Subcutaneous abdominal adipose tissue (tissue), 5 donors: ENCODE measurements around the gene QPRT.
A peak's percentile ranks its signal among the peaks of the same experiment; 100 is the strongest.
"Not testable (repeated sequence)": the region's sequence is repeated elsewhere in the genome, so short reads cannot be mapped to it uniquely, and the experiment has no call there.

ENCODE experiments used
- H3K27ac ChIP-seq: one replicate; pipeline ENCODE4 v1.7.0; 2013; ENCODE audit warnings: low read depth, mild to moderate bottlenecking, inconsistent platforms, low read length, moderate library complexity
- H3K27me3 ChIP-seq, 5 donors: one replicate each; pipeline ENCODE4 v1.7.0; 2013; ENCODE audit warnings: low read length in 5 of 5, inconsistent platforms in 1 of 5; ENCODE audit not compliant: control insufficient read depth in 5 of 5, insufficient read depth in 4 of 5
- H3K36me3 ChIP-seq, 5 donors: one replicate each; pipeline ENCODE4 v1.7.0; 2013; ENCODE audit warnings: low read length in 5 of 5; ENCODE audit not compliant: control insufficient read depth in 5 of 5, insufficient read depth in 5 of 5
- H3K4me1 ChIP-seq, 5 donors: one replicate each; pipeline ENCODE4 v1.7.0; 2013; ENCODE audit warnings: low read length in 5 of 5, mild to moderate bottlenecking in 3 of 5, moderate library complexity in 1 of 5; ENCODE audit not compliant: control insufficient read depth in 5 of 5, insufficient read depth in 5 of 5
- H3K4me3 ChIP-seq, 5 donors: one replicate each; pipeline ENCODE4 v1.7.0; 2013; ENCODE audit warnings: low read length in 5 of 5, low read depth in 1 of 5
- H3K9ac ChIP-seq, 5 donors: one replicate each; pipeline ENCODE4 v1.7.0; 2013; ENCODE audit warnings: low read length in 5 of 5, mild to moderate bottlenecking in 4 of 5, moderate library complexity in 3 of 5
- H3K9me3 ChIP-seq, 5 donors: one replicate each; pipeline ENCODE4 v1.7.0; 2013; ENCODE audit warnings: low read length in 5 of 5; ENCODE audit not compliant: control insufficient read depth in 5 of 5
- donor health status: healthy.
- donor health status: healthy.
- donor health status: healthy.
- donor health status: healthy.
- donor health status: healthy.

Gene QPRT

DNA sequence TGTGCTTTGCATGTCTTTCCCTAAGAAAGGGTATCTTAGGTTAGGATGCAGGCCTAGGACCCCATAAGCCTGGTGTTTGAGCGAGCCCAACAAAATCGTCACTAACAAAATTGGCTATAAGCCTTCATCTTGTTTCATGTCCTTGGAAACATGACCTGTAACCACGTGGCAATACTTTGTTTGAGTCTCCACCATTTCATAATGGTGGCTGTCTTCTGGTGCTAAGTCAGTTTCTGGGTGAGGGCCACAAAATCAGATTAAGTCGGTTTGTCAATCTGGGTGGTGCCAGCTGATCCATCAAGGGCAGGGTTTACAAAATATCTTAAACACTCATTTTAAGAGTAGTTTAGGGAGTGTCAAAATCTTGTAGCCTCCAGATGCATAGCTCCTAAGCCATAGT lies 33.8 kb downstream of the QPRT start:
- no peak overlapping the region for H3K4me3 ChIP-seq
- H3K4me1 ChIP-seq = peaks cover 1 to 6% (median 3%) of the 10 kb centered on the region in 5 donors
- no peaks in the 10 kb centered on the region for H3K9me3 ChIP-seq
- H3K27ac ChIP-seq = no peak overlapping the region
- H3K27me3 ChIP-seq = peaks cover 0 to 3% (median 0%) of the 10 kb centered on the region in 5 donors
- no peaks in the 10 kb centered on the region for H3K36me3 ChIP-seq
- no peak overlapping the region for H3K9ac ChIP-seq

DNA sequence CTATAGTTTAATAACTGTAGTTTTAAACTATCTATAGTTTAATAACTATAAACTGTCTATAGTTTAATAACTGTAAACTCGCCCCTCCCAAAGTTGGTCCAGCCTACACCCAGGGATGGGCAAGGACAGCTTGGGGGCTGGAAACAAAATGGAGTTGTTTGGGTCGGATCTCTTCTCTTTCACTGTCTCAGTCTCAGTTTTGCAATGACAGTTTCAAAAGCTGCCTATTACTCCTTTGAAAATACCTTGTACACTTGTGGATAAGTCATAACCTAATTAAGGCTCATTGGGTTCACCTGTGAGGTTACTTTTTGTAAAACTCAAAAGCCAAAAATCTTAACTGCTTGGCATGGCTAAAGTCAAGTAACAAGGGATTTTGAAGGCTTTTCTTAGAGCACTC lies 35.4 kb downstream of the QPRT start:
- H3K36me3 ChIP-seq = no peaks in the 10 kb centered on the region
- no peaks in the 10 kb centered on the region for H3K9me3 ChIP-seq

GRCh38 chr16:29714972-29715371 lies 36.0 kb downstream of the QPRT start:
- H3K4me3 ChIP-seq = no peak overlapping the region
- H3K9me3 ChIP-seq = no peaks in the 10 kb centered on the region

More for the DNA sequence above, 35.4 kb downstream of the QPRT start:
- H3K4me1 ChIP-seq = peaks cover 1 to 6% (median 3%) of the 10 kb centered on the region in 5 donors
- no peaks in the 10 kb centered on the region for H3K27me3 ChIP-seq
- H3K4me3 ChIP-seq = no peak overlapping the region
- no peak overlapping the region for H3K9ac ChIP-seq
- no peak overlapping the region for H3K27ac ChIP-seq

DNA sequence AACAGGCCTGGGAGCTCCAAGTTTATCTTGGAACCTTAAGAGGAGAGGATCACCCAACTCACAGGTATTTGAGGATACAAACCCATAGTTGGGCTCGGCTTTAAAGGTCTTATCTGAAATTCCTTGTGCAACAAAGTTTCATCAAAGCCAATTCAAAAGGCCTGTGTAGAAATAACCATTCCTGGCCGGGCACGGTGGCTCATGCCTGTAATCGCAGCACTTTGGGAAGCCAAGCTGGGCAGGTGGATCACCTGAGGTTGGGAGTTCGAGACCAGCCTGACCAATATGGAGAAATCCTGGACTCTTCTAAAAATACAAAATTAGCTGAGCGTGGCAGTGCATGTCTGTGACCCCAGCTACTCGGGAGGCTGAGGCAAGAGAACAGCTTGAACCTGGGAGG lies 38.1 kb downstream of the QPRT start:
- Histone ChIP-seq H3K27me3 (no peaks in the 10 kb centered on the region), H3K27ac (no peak overlapping the region), H3K36me3 (no peaks in the 10 kb centered on the region), H3K9ac (no peak overlapping the region), H3K9me3 (no peaks in the 10 kb centered on the region), H3K4me1 (peaks cover 0 to 5% (median 0%) of the 10 kb centered on the region in 5 donors), H3K4me3 (no peak overlapping the region)

More at GRCh38 chr16:29714972-29715371, 36.0 kb downstream of the QPRT start:
- Histone ChIP-seq H3K4me1 (peaks cover under 1 to 6% (median 3%) of the 10 kb centered on the region in 5 donors), H3K27me3 (no peaks in the 10 kb centered on the region), H3K36me3 (no peaks in the 10 kb centered on the region), H3K9ac (no peak overlapping the region), H3K27ac (no peak overlapping the region)

- Histone ChIP-seq H3K4me3 (no peak overlapping the region), H3K27ac (no peak overlapping the region), H3K9ac (no peak overlapping the region), H3K4me1 (no peaks in the 10 kb centered on the region), H3K36me3 (no peaks in the 10 kb centered on the region), H3K9me3 (no peaks in the 10 kb centered on the region), H3K27me3 (no peaks in the 10 kb centered on the region)
These were observed 40.1 kb downstream of the QPRT start for GRCh38 chr16:29719063-29719462.

DNA sequence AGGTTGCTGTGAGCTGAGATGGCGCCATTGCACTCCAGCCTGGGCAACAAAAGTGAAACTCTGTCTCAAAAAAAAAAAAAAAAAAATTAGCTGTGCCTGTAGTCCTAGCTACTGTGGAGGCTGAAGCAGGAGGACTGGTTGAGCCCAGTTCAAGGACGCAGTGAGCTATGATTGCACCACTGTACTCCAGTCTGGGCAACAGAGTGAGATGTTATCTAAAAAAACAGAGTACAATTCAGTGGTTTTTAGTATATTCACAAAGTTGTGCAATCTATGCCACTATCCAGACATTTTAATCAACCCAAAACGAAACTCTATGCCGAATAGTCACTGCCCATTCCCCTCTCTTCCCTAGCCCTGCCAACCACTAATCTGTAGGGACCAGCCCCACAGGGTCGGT lies 41.7 kb downstream of the QPRT start:
- H3K4me1 ChIP-seq = no peaks in the 10 kb centered on the region
- H3K36me3 ChIP-seq = no peaks in the 10 kb centered on the region
- no peak overlapping the region for H3K4me3 ChIP-seq
- H3K27ac ChIP-seq = no peak overlapping the region
- H3K9me3 ChIP-seq = no peaks in the 10 kb centered on the region
- H3K27me3 ChIP-seq = no peaks in the 10 kb centered on the region
- no peak overlapping the region for H3K9ac ChIP-seq

DNA sequence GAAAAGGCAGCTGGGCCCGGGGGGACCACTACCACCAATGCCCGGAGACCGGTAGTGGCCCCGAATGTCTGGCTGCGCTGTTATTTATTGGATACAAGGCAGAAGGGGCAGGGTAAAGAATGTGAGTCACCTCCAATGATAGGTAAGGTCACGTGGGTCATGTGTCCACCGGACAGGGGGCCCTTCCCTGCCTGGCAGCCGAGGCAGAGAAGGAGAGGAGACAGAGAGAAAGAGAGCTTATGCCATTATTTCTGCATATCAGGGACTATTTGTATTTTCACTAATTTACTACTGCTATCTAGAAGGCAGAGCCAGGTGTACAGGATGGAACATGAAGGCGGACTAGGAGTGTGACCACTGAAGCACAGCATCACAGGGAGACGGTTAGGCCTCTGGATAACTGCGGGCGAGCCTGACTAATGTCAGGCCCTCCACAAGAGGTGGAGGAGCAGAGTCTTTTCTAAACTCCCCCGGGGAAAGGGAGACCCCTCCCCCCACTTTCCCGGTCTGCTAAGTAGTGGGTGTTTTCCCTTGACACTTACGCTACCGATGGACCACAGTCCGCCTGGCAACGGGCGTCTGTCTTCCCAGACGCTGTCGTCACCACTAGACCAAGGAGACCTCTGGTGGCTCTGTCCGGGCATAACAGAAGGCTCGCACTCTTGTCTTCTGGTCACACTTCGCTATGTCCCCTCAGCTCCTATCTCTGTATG lies 42.3 kb downstream of the QPRT start:
- not testable (repeated sequence) for H3K9ac ChIP-seq, H3K4me3 ChIP-seq, H3K27me3 ChIP-seq, H3K4me1 ChIP-seq, H3K27ac ChIP-seq, H3K9me3 ChIP-seq, H3K36me3 ChIP-seq

GRCh38 chr16:29726845-29727377 lies 47.9 kb downstream of the QPRT start:
- Histone ChIP-seq H3K4me1 (peaks cover 0 to 6% (median 3%) of the 10 kb centered on the region in 5 donors), H3K9ac (no peak overlapping the region), H3K36me3 (no peaks in the 10 kb centered on the region), H3K27ac (no peak overlapping the region), H3K4me3 (no peak overlapping the region), H3K27me3 (no peaks in the 10 kb centered on the region), H3K9me3 (no peaks in the 10 kb centered on the region)

DNA sequence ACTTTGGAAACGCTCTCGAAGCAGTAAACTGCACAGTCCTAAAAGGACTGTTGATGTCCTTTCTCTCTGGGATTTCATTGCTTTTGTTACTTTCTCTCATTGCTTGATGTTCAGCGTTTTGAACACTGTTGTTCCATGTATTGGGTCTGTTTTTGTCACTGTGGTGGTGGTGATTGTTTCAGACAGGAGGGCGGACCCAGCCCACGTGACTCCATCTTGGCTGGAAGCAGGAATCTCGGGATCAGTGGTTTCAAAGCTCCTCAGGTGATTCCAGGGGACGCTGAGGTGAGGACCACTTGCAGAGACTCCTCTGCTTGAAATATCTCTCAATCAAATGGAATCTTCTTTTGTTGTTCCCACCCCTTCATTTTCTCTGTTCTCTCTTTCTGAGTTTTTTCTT lies 48.5 kb downstream of the QPRT start:
- Histone ChIP-seq H3K9me3 (no peaks in the 10 kb centered on the region), H3K4me1 (peaks cover 0 to 6% (median 3%) of the 10 kb centered on the region in 5 donors), H3K27ac (no peak overlapping the region), H3K4me3 (no peak overlapping the region), H3K36me3 (no peaks in the 10 kb centered on the region), H3K27me3 (no peaks in the 10 kb centered on the region), H3K9ac (no peak overlapping the region)

DNA sequence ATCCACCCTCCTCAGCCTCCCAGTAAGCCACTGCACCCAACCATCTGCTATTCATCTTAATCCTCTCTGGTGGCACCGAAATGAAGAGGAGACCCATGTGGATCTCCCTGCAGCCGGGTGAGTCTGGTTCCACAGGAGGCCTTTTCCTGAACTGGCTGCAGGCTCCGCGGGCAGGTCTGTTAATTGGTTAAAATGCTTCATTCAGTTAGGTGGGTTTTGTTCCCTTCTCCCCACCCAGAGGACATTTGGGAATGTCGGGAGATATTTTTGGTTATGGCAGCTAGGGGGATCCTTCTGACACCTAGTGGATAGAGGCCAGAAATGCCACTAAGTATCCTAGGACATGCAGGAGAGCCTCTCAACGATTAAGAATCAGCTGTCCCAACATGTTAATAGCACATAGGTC lies 50.1 kb downstream of the QPRT start:
- H3K27ac ChIP-seq = no peak overlapping the region
- H3K9ac ChIP-seq = no peak overlapping the region
- H3K36me3 ChIP-seq = no peaks in the 10 kb centered on the region
- peak overlapping the region in 2 of 5 donors; percentile 44 to 50 for H3K4me3 ChIP-seq
- H3K9me3 ChIP-seq = no peaks in the 10 kb centered on the region
- peaks cover 0 to 6% (median 3%) of the 10 kb centered on the region in 5 donors for H3K4me1 ChIP-seq
- peaks cover 0 to 3% (median 0%) of the 10 kb centered on the region in 5 donors for H3K27me3 ChIP-seq
